Natural killer cell treated with Interleukin-12 subunit alpha and Interleukin-12 subunit beta and Interleukin-15 and Interleukin-18, amount 100 ng/mL, for 72 hours (primary cell): ENCODE data around the gene PPFIBP1. TPM values are rescaled to one million over a fixed set of nuclear protein-coding genes. Genes with fewer than 3 reads are reported as not detected.

Source experiments
- ATAC-seq, 2 donors: fragments of 150-1000 bp; cut with Tn5 transposase in 1 of 2; sonication (Bioruptor Pico), chemical (Tn5 transposase) in 1 of 2; 2 replicates each; pipeline ENCODE4 v1.10.0; 2021
- DNase-seq: peaks from one replicate; pipeline ENCODE4 v3.0.0; 2022; ENCODE audit warnings: low spot score
- H3K27ac Mint-ChIP-seq, 2 donors: 1 replicate in 1 of 2; 2 replicates in 1 of 2; pipeline ENCODE4 v1.8.0; 2022; ENCODE audit warnings: mixed read lengths in 2 of 2, mild to moderate bottlenecking in 1 of 2, moderate library complexity in 1 of 2
- H3K27me3 Mint-ChIP-seq, 2 donors: 1 replicate in 1 of 2; 2 replicates in 1 of 2; pipeline ENCODE4 v1.8.0; 2022; ENCODE audit warnings: mixed read lengths in 2 of 2
- H3K36me3 Mint-ChIP-seq: one replicate; pipeline ENCODE4 v1.8.0; 2022; ENCODE audit warnings: mixed read lengths
- H3K4me1 Mint-ChIP-seq, 2 donors: 1 replicate in 1 of 2; 2 replicates in 1 of 2; pipeline ENCODE4 v1.8.0; 2022; ENCODE audit warnings: low read depth in 2 of 2, mixed read lengths in 2 of 2, mild to moderate bottlenecking in 1 of 2
- H3K4me3 Mint-ChIP-seq: one replicate; pipeline ENCODE4 v1.8.0; 2022; ENCODE audit warnings: mixed read lengths
- H3K9me3 Mint-ChIP-seq: 2 replicates; pipeline ENCODE4 v1.8.0; 2022; ENCODE audit warnings: mixed read lengths
- total RNA-seq, 2 donors: library from RNA; stranded (reverse); gene quantifications; one replicate each; pipeline ENCODE4 v1.2.3, GENCODE V29; 2022

The PPFIBP1 gene
- 10 to 100 TPM in 1 of 2 donors, 1 to 10 TPM in 1; 9.0 to 12.9 TPM for total RNA-seq

DNA sequence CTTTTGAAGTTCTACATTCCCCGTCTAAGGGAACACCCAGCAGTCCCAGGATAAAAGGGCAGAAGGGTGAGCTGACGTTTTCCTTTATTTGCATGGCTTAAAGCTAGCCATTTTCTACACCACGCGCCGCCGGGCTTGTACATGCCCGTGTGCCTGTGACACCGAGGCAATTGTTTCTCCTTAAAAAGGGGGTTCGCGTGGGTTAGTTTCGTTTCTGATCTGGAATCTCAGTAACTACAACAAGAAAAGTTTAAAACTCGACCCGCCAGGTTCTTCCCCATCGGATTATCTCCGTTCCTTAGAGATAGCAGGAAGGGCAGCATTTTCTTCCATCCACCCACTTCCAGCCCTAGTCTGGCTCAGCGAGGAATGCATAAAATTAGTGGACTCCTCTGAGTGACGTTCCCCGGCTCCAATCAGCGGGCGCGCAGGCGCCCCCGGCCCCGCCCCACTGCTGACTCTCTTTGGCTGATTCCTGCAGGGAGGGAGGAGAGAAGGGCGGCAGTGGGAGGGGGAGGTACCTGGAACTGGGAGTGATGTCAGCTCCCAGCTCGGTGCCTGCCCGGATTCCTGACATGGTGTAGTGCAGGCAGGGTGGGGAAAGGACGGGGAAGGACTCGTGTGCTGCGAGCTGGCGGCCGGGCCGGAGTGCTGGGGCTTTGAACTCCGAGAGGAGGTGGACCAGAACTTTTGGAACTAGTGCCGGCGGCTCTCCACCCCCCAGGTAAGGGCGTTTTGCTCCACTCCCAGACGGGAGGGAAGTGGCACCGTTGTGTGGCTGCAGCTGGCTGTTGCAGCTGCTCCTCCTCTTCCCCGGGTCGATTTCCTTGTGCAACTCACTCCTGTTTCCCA lies at the start of gene PPFIBP1:
Gene PPFIBP1, plus strand, starts transcription at position 565 of the 852 bp plus-strand sequence. CDS start 109,191 bp downstream, outside the sequence.
- peak within 1 kb of the TSS; percentile 96 for H3K4me3 Mint-ChIP-seq
- DNase-seq (peak; percentile 91), ATAC-seq (peak; percentile 99 to 100)
- H3K4me1 Mint-ChIP-seq, result peaks cover 16 to 22% of the 10 kb centered on the region in 2 donors
- H3K36me3 Mint-ChIP-seq, result no peaks in the 10 kb centered on the region
- H3K27ac Mint-ChIP-seq, result peak within 1 kb of the TSS; percentile 66 to 90
- peaks cover 40 to 48% of the 10 kb centered on the region in 2 donors for H3K27me3 Mint-ChIP-seq
- no peaks in the 10 kb centered on the region for H3K9me3 Mint-ChIP-seq

DNA sequence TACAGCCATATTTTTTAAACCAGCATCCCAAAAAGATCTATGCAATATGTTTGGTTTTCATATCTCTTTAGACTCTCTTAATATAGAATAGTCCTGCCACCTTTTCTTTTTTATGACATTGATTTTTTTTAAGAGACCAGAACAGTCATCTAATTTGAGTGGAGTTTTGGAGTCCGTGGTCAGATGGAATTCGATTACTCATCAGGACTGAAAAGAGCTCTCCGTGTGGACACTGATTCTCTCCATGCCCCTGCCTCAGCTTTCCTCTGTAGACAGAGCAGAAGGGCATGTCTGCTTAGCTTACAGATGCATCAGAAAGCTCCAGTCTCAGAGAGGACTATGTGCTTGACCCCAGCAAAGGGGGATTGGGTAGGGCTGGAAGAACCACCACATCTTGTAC lies 49.7 kb upstream of the PPFIBP1 start:
- H3K4me3 Mint-ChIP-seq, result no peak overlapping the region
- ATAC-seq (peak in 1 of 2 donors; percentile 20), DNase-seq (no peak)
- H3K36me3 Mint-ChIP-seq, result peaks cover 26% of the 10 kb centered on the region
- peaks cover 15% of the 10 kb centered on the region for H3K9me3 Mint-ChIP-seq
- H3K4me1 Mint-ChIP-seq, result peaks cover 5 to 7% of the 10 kb centered on the region in 2 donors
- peaks cover 12 to 15% of the 10 kb centered on the region in 2 donors for H3K27me3 Mint-ChIP-seq
- no peak overlapping the region for H3K27ac Mint-ChIP-seq

DNA sequence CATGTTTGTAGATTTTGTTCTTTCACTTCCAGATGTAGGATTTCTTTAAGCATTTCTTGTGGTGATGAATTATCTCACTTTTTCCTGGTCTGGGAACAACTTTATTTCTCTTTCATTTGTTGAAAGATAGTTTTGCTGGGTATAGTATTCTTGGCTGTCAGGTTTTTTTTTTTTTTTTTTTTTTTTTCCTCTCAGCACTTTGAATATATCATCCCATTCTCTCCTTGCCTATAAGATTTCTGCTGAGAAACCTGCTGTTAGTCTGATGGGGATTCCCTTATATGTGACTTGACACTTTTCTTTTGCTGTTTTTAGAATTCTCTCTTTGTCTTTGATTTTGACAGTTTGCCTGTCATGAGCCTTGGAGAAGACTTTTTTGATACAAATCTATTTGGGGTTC lies 47.0 kb upstream of the PPFIBP1 start:
- no peak for ATAC-seq
- Mint-ChIP-seq H3K4me3 (no peak overlapping the region), H3K27me3 (peaks cover 8 to 9% of the 10 kb centered on the region in 2 donors), H3K27ac (no peak overlapping the region), H3K9me3 (peaks cover 17% of the 10 kb centered on the region), H3K36me3 (peaks cover 26% of the 10 kb centered on the region), H3K4me1 (peaks cover 0 to 3% of the 10 kb centered on the region in 2 donors)
- DNase-seq, result no peak

DNA sequence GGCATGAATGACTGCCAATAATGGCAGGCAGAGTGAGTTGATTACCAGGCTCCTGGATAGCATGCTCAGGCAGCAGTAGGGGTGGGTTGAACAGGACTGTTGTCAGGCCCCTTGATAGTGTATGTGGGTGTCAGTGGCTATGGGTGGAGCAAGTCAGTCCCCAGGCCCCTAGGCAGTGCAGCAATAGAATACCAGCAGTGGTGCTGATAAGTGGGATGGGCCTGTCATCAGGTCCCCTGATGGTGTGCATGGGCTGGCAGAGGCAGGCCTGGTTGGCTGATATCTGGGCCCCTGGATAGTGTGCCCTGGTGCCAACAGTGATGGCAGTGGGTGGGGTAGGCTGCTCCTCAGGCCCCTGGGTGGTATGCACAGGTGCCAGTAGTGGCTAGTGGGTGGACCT lies 45.1 kb upstream of the PPFIBP1 start:
- peaks cover 17% of the 10 kb centered on the region for H3K9me3 Mint-ChIP-seq
- no peak overlapping the region for H3K27ac Mint-ChIP-seq
- DNase-seq (no peak), ATAC-seq (peak in 1 of 2 donors; percentile 49)
- H3K4me1 Mint-ChIP-seq, result no peaks in the 10 kb centered on the region
- H3K36me3 Mint-ChIP-seq, result peaks cover 26% of the 10 kb centered on the region
- H3K27me3 Mint-ChIP-seq, result peaks cover under 1 to 4% of the 10 kb centered on the region in 2 donors
- H3K4me3 Mint-ChIP-seq, result no peak overlapping the region

DNA sequence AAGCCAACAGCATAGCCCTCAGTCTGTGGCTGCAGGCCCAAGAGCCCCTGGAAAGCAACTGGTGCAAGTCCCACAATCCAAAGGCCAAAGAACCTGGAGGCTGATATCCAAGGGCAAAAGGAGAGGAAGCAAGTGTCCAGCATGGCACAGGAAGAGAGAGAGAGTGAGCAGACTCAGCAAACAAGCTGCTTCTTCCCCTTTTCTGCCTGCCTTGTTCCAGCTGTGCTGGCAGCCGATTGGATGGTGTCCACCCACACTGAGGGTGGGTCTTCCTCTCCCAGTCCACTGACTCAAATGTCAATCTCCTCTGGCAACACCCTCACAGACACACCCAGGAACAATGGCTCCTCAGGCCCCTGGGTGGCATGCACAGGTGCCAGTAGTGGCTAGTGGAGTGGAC lies 44.0 kb upstream of the PPFIBP1 start:
- no peak overlapping the region for H3K27ac Mint-ChIP-seq
- H3K36me3 Mint-ChIP-seq, result peaks cover 26% of the 10 kb centered on the region
- ATAC-seq, result no peak
- peaks cover 17% of the 10 kb centered on the region for H3K9me3 Mint-ChIP-seq
- peaks cover 0 to 4% of the 10 kb centered on the region in 2 donors for H3K27me3 Mint-ChIP-seq
- no peaks in the 10 kb centered on the region for H3K4me1 Mint-ChIP-seq
- no peak overlapping the region for H3K4me3 Mint-ChIP-seq
- DNase-seq, result no peak

DNA sequence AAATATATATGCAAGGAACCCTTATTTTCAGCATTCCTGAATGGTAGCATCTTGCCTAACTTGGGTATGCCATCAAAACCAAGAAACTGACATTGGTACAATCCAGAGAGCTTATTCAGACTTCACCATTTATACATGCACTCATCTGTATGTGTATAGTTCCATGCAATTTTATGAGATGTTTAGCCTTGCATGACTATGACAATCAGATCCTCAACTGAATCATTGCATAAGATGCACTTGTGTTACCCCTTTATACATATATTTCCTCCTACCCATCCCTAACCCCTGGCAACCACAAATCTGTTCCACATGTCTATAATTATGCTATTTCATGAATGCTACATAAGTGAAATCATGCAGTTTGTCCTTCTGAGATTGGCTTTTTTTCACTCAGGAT lies 37.0 kb upstream of the PPFIBP1 start:
- ATAC-seq, result no peak
- Mint-ChIP-seq H3K27ac (no peak overlapping the region), H3K36me3 (no peaks in the 10 kb centered on the region), H3K9me3 (no peaks in the 10 kb centered on the region), H3K27me3 (peaks cover 6 to 9% of the 10 kb centered on the region in 2 donors), H3K4me3 (no peak overlapping the region), H3K4me1 (no peaks in the 10 kb centered on the region)
- no peak for DNase-seq

DNA sequence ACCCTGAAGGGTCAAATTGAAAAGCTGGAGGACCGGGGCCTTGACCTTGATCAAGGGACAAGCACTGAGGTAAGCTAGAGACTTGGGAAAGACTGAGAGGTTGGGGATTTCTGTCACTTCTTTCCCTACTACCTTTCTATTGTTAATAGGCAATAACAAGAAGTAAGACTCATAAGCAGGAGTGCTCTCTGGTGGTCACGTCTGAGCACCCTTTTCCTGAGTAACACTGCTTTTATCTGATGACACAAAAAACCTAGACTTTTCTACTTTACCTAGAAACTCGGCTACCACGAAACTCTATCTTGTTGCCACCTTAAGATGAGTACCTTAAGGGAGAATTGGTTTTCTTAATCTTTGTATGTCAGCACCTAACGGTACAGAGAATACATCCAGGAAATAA lies 35.5 kb upstream of the PPFIBP1 start:
- Mint-ChIP-seq H3K27ac (no peak overlapping the region), H3K36me3 (no peaks in the 10 kb centered on the region), H3K4me3 (no peak overlapping the region), H3K9me3 (no peaks in the 10 kb centered on the region), H3K27me3 (peaks cover 9 to 10% of the 10 kb centered on the region in 2 donors), H3K4me1 (no peaks in the 10 kb centered on the region)
- DNase-seq (no peak), ATAC-seq (no peak)

DNA sequence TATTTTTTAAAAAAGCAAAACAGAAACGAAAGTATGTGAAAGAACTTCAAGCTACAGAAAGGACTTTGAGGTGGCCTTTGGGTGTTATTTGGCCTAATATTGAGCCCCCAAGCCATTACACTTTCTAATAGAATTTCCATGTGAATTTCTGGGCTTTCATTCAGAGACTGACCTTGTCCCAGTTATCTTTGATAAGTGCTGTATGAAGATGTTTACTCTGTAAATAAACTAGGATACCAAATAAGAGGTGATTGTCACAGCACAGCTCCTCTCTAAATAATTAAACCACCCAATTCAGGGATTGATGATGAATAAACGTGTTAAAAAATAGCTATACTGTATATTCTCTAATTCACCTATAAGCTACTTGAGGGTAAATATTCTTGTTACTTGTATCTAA lies 32.8 kb upstream of the PPFIBP1 start:
- Mint-ChIP-seq H3K36me3 (no peaks in the 10 kb centered on the region), H3K27me3 (peaks cover 17 to 20% of the 10 kb centered on the region in 2 donors), H3K4me1 (no peaks in the 10 kb centered on the region), H3K9me3 (no peaks in the 10 kb centered on the region), H3K27ac (no peak overlapping the region), H3K4me3 (no peak overlapping the region)
- no peak for ATAC-seq
- no peak for DNase-seq

DNA sequence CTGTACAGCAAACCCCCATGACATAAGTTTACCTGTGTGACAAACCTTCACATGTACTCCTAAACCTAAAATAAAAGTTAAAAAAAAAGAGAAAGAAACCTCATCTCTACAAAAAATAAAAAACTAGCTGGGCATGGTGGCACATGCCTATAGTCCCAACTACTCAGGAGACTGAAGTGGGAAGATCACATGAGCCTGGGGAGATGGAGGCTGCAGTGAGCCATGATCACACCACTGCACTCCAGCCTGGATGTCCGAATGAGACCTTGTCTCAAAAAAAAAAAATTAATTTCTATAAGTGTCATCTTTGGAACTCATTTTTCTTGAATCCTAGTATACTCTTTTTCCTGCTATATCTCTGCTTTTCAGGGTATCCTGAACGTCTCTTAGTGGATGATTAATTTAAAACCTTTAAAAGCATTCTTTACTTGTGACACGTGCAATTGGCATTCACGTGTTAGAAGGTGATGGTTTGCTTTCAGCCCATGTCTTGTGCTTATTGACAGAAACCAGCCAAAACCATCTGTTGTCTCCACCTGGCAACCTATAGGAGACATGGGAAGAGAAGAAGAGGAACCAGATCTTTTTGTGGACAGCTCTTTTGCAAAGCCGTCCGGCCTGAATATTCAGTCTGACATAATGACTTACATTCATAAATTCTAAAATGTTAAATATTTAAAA lies 30.6 kb upstream of the PPFIBP1 start:
- Mint-ChIP-seq H3K4me3 (no peak overlapping the region), H3K36me3 (no peaks in the 10 kb centered on the region), H3K27ac (no peak overlapping the region), H3K4me1 (peaks cover 7 to 8% of the 10 kb centered on the region in 2 donors), H3K9me3 (peaks cover 3% of the 10 kb centered on the region), H3K27me3 (peaks cover 20 to 30% of the 10 kb centered on the region in 2 donors)
- no peak for ATAC-seq
- no peak for DNase-seq

DNA sequence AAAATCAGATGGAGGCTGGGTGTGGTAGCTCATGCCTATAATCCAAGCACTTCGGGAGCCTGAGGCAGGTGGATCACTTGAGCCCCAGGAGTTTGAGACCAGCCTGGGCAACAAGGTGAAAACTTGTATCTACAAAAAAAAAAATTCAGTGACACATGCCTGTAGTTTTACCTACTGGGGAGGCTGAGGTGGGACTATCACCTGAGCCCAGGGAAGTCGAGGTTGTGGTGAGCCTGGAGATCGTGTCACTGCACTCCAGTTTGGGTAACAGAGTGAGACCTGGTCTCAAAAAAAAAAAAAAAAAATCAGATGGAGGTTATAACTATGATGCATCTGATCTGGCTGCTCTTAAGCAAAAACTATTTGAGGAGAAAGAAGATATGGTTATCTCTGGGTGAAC lies 26.6 kb upstream of the PPFIBP1 start:
- Mint-ChIP-seq H3K36me3 (no peaks in the 10 kb centered on the region), H3K9me3 (peaks cover 3% of the 10 kb centered on the region), H3K27me3 (peaks cover 16 to 31% of the 10 kb centered on the region in 2 donors), H3K4me3 (no peak overlapping the region), H3K4me1 (peaks cover 7 to 13% of the 10 kb centered on the region in 2 donors), H3K27ac (no peak overlapping the region)
- ATAC-seq, result no peak
- no peak for DNase-seq

DNA sequence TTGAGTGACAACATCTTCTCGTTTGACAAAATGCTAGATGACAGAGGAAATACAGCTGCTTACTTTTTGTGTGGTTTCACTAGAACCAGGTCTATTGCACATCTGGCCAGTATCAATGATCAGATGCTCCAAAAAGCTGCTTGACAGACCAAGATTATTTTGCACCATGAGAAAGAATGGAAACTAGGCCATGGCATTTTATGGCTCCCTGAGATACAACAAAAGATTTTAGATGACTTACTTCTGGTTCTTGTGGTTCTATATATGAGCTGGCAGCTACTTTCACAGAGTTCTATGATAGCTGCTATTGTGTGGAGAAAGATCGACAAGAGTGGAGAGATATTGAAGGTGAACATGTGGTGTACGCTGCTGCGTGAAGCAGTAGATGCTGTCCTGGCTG lies 25.9 kb upstream of the PPFIBP1 start:
- DNase-seq (no peak), ATAC-seq (peak; percentile 82 to 88)
- Mint-ChIP-seq H3K27ac (peak overlapping the region in 1 of 2 donors; percentile 75), H3K4me3 (peak overlapping the region; percentile 36), H3K36me3 (no peaks in the 10 kb centered on the region), H3K4me1 (peaks cover 7 to 13% of the 10 kb centered on the region in 2 donors), H3K27me3 (peaks cover 23 to 30% of the 10 kb centered on the region in 2 donors), H3K9me3 (peaks cover 3% of the 10 kb centered on the region)

DNA sequence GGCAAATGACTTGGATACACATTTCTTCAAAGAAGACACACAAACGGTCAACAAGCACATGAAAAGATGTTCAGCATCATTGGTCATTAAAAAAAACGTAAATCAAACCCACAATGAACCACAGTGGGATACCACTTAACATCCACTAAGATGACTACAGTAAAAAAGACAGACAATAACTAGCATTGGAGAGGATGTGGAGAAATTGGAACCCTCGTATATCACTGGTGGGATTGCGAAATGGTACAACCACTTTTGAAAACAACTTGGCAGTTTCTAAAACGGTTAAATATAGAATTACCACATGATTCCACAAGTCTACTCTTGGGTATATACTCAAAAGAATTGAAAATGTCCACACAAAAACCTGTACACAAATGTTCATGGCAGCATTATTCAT lies 25.2 kb upstream of the PPFIBP1 start:
- H3K36me3 Mint-ChIP-seq, result no peaks in the 10 kb centered on the region
- H3K9me3 Mint-ChIP-seq, result peaks cover 3% of the 10 kb centered on the region
- peak overlapping the region; percentile 36 for H3K4me3 Mint-ChIP-seq
- peaks cover 7 to 13% of the 10 kb centered on the region in 2 donors for H3K4me1 Mint-ChIP-seq
- H3K27me3 Mint-ChIP-seq, result peaks cover 25 to 30% of the 10 kb centered on the region in 2 donors
- ATAC-seq (peak; percentile 46 to 60), DNase-seq (no peak)
- peak overlapping the region in 1 of 2 donors; percentile 75 for H3K27ac Mint-ChIP-seq

DNA sequence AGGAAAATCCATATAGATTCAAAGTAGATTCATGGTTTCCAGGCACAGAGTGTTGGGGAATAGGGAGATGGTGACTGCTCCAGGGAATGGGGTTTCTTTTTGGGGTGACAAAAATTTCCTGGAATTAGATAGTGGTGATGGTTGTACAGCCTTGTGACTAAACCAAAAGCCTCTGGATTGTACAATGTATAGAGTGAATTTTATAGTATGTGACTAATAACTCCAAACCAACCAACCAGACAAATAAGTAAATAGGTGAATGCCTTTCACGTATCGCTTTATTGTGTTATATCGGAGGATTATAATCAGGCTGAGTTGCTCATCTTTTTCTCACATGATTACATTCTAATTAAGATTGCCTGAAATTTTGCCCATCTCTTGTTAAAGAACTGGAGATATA lies 24.6 kb upstream of the PPFIBP1 start:
- peaks cover 3% of the 10 kb centered on the region for H3K9me3 Mint-ChIP-seq
- no peak for ATAC-seq
- H3K4me1 Mint-ChIP-seq, result peaks cover 7 to 13% of the 10 kb centered on the region in 2 donors
- H3K36me3 Mint-ChIP-seq, result no peaks in the 10 kb centered on the region
- no peak overlapping the region for H3K4me3 Mint-ChIP-seq
- H3K27ac Mint-ChIP-seq, result no peak overlapping the region
- DNase-seq, result no peak
- peaks cover 30 to 31% of the 10 kb centered on the region in 2 donors for H3K27me3 Mint-ChIP-seq

DNA sequence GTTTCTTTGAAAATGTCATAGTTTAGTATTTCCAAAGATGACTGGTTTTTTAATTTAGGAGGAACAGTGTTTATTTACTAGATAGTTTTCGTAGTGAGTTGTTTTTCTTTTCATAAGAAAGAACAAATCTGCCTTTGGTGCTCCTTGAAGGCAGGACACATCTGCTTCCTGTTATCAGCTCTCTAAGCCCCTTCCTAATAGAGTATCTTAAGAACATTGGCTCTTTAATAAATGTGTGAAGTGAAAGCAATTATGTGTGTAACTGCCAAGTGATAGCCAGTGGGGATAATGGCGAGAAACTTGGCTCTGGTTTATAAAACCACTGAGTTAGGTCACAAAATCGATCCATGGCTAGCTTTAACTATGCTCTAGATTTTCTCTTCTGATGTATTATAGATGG lies 23.5 kb upstream of the PPFIBP1 start:
- Mint-ChIP-seq H3K36me3 (no peaks in the 10 kb centered on the region), H3K9me3 (peaks cover 3% of the 10 kb centered on the region), H3K27me3 (peaks cover 22 to 24% of the 10 kb centered on the region in 2 donors), H3K4me1 (peaks cover 7 to 13% of the 10 kb centered on the region in 2 donors), H3K27ac (no peak overlapping the region), H3K4me3 (no peak overlapping the region)
- DNase-seq (no peak), ATAC-seq (no peak)
